ENCODE measurements around the gene TRIM36.

DNA sequence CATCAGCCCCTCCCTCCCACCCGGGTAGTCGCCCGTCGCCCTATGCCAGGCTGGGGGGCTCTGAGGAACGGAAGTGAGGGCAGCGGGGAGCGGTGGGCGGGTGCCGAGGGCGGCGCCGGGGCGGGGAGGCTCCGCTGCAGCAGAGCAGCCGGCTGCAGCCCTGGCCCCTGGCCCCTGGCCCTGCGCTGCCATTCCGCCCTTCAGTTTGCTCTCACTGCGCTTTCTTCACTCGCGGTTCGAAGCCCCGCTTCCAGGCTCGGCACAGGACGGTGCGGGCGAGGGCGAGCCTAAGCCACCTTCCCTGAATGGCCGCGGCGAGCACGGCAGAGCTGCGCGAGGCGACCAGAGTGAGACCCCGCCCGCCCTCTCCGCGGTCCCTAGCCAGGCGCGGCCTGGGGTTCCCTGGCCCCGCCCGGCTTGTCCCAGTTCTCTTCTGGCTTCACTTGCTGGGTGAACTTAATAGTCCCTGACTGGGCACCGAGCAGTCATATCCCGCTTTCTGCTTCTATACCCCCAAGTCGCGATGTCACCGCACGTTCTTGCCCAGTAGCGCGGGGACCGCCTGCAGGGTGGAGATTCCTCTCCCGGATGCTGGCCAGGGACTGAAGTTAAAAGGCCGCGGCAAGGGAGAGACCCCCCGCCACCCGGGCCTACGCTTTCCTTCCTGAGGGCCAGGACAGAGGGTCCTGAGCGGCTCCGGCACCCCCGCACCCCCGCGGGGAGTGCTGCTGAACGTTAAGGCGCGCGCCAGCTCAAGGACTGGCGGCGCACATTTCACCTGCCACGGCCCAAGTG lies 623 bp upstream of the TRIM36 start:
- TF ChIP-seq POLR2A (IDR thresholded peaks at IDR 0.05), result no peak
- TF ChIP-seq, protein P1, sequence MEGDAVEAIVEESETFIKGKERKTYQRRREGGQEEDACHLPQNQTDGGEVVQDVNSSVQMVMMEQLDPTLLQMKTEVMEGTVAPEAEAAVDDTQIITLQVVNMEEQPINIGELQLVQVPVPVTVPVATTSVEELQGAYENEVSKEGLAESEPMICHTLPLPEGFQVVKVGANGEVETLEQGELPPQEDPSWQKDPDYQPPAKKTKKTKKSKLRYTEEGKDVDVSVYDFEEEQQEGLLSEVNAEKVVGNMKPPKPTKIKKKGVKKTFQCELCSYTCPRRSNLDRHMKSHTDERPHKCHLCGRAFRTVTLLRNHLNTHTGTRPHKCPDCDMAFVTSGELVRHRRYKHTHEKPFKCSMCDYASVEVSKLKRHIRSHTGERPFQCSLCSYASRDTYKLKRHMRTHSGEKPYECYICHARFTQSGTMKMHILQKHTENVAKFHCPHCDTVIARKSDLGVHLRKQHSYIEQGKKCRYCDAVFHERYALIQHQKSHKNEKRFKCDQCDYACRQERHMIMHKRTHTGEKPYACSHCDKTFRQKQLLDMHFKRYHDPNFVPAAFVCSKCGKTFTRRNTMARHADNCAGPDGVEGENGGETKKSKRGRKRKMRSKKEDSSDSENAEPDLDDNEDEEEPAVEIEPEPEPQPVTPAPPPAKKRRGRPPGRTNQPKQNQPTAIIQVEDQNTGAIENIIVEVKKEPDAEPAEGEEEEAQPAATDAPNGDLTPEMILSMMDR (IDR thresholded peaks at IDR 0.05), result no peak

All from heart left ventricle (tissue), 13 donors.